ENCODE results near the gene SYNPR.

DNA sequence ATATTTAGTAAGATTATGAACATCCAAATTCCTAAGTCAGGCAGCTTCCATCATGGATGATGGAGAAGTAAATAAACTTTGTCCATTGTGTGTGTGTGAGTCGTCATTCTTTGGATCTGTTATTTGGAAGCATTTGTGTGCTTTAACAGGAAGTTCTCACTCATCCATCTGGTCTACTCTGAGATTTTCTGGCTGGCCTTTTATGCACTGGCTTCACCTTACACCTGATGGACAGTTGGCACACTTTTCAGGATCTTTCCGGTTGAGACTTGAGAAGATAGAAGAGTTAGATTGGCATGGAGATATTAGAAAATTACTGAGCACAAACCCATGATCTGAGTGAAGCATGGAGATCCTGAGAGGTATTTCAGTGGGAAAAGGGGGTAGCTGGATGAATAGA lies 12.6 kb downstream of the SYNPR start:
- no peak for TF ChIP-seq POLR2A (IDR thresholded peaks at IDR 0.05)
- TF ChIP-seq, protein P1, sequence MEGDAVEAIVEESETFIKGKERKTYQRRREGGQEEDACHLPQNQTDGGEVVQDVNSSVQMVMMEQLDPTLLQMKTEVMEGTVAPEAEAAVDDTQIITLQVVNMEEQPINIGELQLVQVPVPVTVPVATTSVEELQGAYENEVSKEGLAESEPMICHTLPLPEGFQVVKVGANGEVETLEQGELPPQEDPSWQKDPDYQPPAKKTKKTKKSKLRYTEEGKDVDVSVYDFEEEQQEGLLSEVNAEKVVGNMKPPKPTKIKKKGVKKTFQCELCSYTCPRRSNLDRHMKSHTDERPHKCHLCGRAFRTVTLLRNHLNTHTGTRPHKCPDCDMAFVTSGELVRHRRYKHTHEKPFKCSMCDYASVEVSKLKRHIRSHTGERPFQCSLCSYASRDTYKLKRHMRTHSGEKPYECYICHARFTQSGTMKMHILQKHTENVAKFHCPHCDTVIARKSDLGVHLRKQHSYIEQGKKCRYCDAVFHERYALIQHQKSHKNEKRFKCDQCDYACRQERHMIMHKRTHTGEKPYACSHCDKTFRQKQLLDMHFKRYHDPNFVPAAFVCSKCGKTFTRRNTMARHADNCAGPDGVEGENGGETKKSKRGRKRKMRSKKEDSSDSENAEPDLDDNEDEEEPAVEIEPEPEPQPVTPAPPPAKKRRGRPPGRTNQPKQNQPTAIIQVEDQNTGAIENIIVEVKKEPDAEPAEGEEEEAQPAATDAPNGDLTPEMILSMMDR (IDR thresholded peaks at IDR 0.05) = no peak
